H1 (cell line): ENCODE measurements around the gene GYPA. TPM values are rescaled to one million over a fixed set of nuclear protein-coding genes. Genes with fewer than 3 reads are reported as not detected.
"Not testable (repeated sequence)": the region's sequence is repeated elsewhere in the genome, so short reads cannot be mapped to it uniquely, and the experiment has no call there.

Source experiments
- CTCF ChIA-PET: fragments of 300-600 bp; sonication (Branson Sonifier 250); formaldehyde crosslinking; loops from one replicate; lab custom pipeline; 2021; ENCODE audit not compliant: partially characterized antibody; lab: Charles Lee
- POLR2A ChIA-PET: fragments of 300-600 bp; sonication (Branson Sonifier 250); formaldehyde crosslinking; loops from one replicate; lab custom pipeline; 2021; ENCODE audit warnings: inconsistent platforms; ENCODE audit not compliant: partially characterized antibody; lab: Charles Lee
- DNase-seq, 2 experiments: peaks; one replicate each; pipeline versions ENCODE4 v3.0.0 to v3.0.0-alpha.2; 2010 to 2022; ENCODE audit warnings: low spot score in 2 of 2, low read depth in 1 of 2, mixed read lengths in 1 of 2
- FAIRE-seq: peaks from 2 replicates; lab custom pipeline; 2011; peaks lifted over from hg19 to GRCh38; lab: Jason Lieb, UNC
- H2AFZ ChIP-seq: 2 replicates; pipeline ENCODE4 v1.8.1; 2012; ENCODE audit warnings: low read length, inconsistent platforms
- H2AK5ac ChIP-seq: 2 replicates; pipeline ENCODE4 v1.6.1; 2013; ENCODE audit warnings: low read depth, low read length
- H2BK120ac ChIP-seq: replicated peaks from 2 replicates; pipeline ENCODE3; 2013; ENCODE audit warnings: low read depth, low read length, inconsistent platforms
- H2BK12ac ChIP-seq: 2 replicates; pipeline ENCODE4 v1.6.1; 2013; ENCODE audit warnings: low read depth, low read length
- H2BK15ac ChIP-seq: 2 replicates; pipeline ENCODE4 v1.6.1; 2013; ENCODE audit warnings: low read length
- H2BK20ac ChIP-seq: 2 replicates; pipeline ENCODE4 v1.6.1; 2013; ENCODE audit warnings: low read length
- H2BK5ac ChIP-seq: 2 replicates; pipeline ENCODE4 v1.6.1; 2013; ENCODE audit warnings: low read depth, low read length
- H3K14ac ChIP-seq: 2 replicates; pipeline ENCODE4 v1.6.1; 2013; ENCODE audit warnings: inconsistent platforms; ENCODE audit not compliant: insufficient read length
- H3K18ac ChIP-seq: 2 replicates; pipeline ENCODE4 v1.6.1; 2013; ENCODE audit warnings: low read length; ENCODE audit errors: extremely low read depth
- H3K23ac ChIP-seq: 2 replicates; pipeline ENCODE4 v1.6.1; 2013; ENCODE audit warnings: inconsistent platforms; ENCODE audit not compliant: insufficient read length
- H3K23me2 ChIP-seq: 2 replicates; pipeline ENCODE4 v1.6.1; 2013; ENCODE audit warnings: low read depth, low read length
- H3K27ac ChIP-seq: 2 replicates; pipeline ENCODE4 v1.6.1; 2011; ENCODE audit warnings: low read depth, low read length, inconsistent platforms
- H3K27me3 ChIP-seq, 4 experiments: replicated peaks in 1 of 4; 1 replicate in 1 of 4; 2 replicates in 3 of 4; pipeline versions ENCODE4 v1.6.1 to v1.8.1; 2011 to 2013; ENCODE audit warnings: low read length in 3 of 4, mild to moderate bottlenecking in 3 of 4, inconsistent platforms in 2 of 4, mixed read lengths in 2 of 4, moderate library complexity in 1 of 4; ENCODE audit not compliant: control insufficient read depth in 3 of 4, insufficient read depth in 3 of 4; ENCODE audit errors: extremely low read depth in 1 of 4
- H3K36me3 ChIP-seq, 4 experiments: 2 replicates each; pipeline versions ENCODE4 v1.6.1 to v1.8.1; 2011 to 2013; ENCODE audit warnings: mild to moderate bottlenecking in 4 of 4, low read length in 3 of 4, moderate library complexity in 2 of 4, control low read depth in 1 of 4, inconsistent platforms in 1 of 4; ENCODE audit not compliant: insufficient read depth in 4 of 4, control insufficient read depth in 2 of 4
- H3K4ac ChIP-seq: replicated peaks from 2 replicates; pipeline ENCODE3; 2013; ENCODE audit warnings: low read length, low read depth, mixed read lengths, inconsistent platforms; ENCODE audit not compliant: insufficient read length
- H3K4me1 ChIP-seq, 4 experiments: replicated peaks in 1 of 4; 1 replicate in 1 of 4; 2 replicates in 3 of 4; pipeline versions ENCODE4 v1.6.1 to v1.8.1; 2011 to 2013; ENCODE audit warnings: low read length in 3 of 4, inconsistent platforms in 2 of 4, mixed read lengths in 1 of 4; ENCODE audit not compliant: insufficient read depth in 4 of 4, control insufficient read depth in 3 of 4
- H3K4me2 ChIP-seq, 2 experiments: 2 replicates each; pipeline versions ENCODE4 v1.6.1 to v1.8.1; 2011 to 2013; ENCODE audit warnings: low read depth in 2 of 2, low read length in 2 of 2, control low read depth in 1 of 2, inconsistent platforms in 1 of 2, mild to moderate bottlenecking in 1 of 2; ENCODE audit not compliant: insufficient read depth in 1 of 2
- H3K4me3 ChIP-seq, 4 experiments: fragments of 200-600, 300-600 bp in 1 of 4; sonication (generic), shearing (Covaris generic), sonication (Bioruptor Twin) in 1 of 4; 2 replicates each; pipeline versions ENCODE4 v1.5.1 to v1.8.1; 2011 to 2016; ENCODE audit warnings: low read length in 4 of 4, low read depth in 3 of 4, control low read depth in 2 of 4, inconsistent platforms in 2 of 4, mild to moderate bottlenecking in 2 of 4, mixed read lengths in 1 of 4, moderate library complexity in 1 of 4; ENCODE audit not compliant: insufficient read depth in 2 of 4; ENCODE audit errors: extremely low read depth in 1 of 4
- H3K56ac ChIP-seq: replicated peaks from 2 replicates; pipeline ENCODE3; 2013; ENCODE audit warnings: low read depth, mild to moderate bottlenecking, mixed read lengths, low read length, inconsistent platforms; ENCODE audit not compliant: insufficient read length
- H3K79me1 ChIP-seq: 2 replicates; pipeline ENCODE4 v1.6.1; 2013; ENCODE audit warnings: low read depth, low read length, control low read depth
- H3K79me2 ChIP-seq, 2 experiments: 2 replicates each; pipeline versions ENCODE4 v1.6.1 to v1.8.1; 2012 to 2013; ENCODE audit warnings: low read length in 2 of 2, mild to moderate bottlenecking in 2 of 2, inconsistent platforms in 1 of 2; ENCODE audit not compliant: insufficient read depth in 2 of 2, control insufficient read depth in 1 of 2
- H3K9ac ChIP-seq, 4 experiments: replicated peaks in 1 of 4; 1 replicate in 1 of 4; 2 replicates in 3 of 4; pipeline versions ENCODE4 v1.6.1 to v1.8.1; 2011 to 2013; ENCODE audit warnings: low read depth in 3 of 4, low read length in 3 of 4, control low read depth in 2 of 4, mild to moderate bottlenecking in 2 of 4, moderate library complexity in 2 of 4, inconsistent platforms in 1 of 4; ENCODE audit errors: extremely low read depth in 1 of 4
- H3K9me3 ChIP-seq, 2 experiments: 2 replicates each; pipeline versions ENCODE4 v1.6.1 to v1.8.1; 2012 to 2013; ENCODE audit warnings: mild to moderate bottlenecking in 2 of 2, moderate library complexity in 2 of 2, control low read depth in 1 of 2, inconsistent platforms in 1 of 2, low read depth in 1 of 2, low read length in 1 of 2, mixed read lengths in 1 of 2; ENCODE audit not compliant: insufficient read depth in 2 of 2
- H4K20me1 ChIP-seq, 2 experiments: replicated peaks in 1 of 2; 2 replicates each; pipeline versions ENCODE3 to v1.8.1; 2011 to 2013; ENCODE audit warnings: inconsistent platforms in 2 of 2, low read length in 2 of 2, mild to moderate bottlenecking in 1 of 2; ENCODE audit not compliant: insufficient read depth in 2 of 2, control insufficient read depth in 1 of 2
- H4K5ac ChIP-seq: 2 replicates; pipeline ENCODE4 v1.6.1; 2013; ENCODE audit warnings: low read length, low read depth, mixed read lengths, inconsistent platforms; ENCODE audit not compliant: insufficient read length
- H4K8ac ChIP-seq: 2 replicates; pipeline ENCODE4 v1.8.0; 2013; ENCODE audit warnings: mild to moderate bottlenecking, moderate library complexity, low read length, inconsistent platforms; ENCODE audit not compliant: insufficient read depth; ENCODE audit errors: extremely low read depth
- H4K91ac ChIP-seq: replicated peaks from 2 replicates; pipeline ENCODE3; 2013; ENCODE audit warnings: low read length, mixed read lengths, inconsistent platforms; ENCODE audit not compliant: insufficient read length
- BACH1 ChIP-seq: IDR thresholded peaks from 2 replicates; pipeline ENCODE4 v1.6.1; 2012; ENCODE audit warnings: low read length, improper control_type of control experiment
- MAFK ChIP-seq: IDR thresholded peaks from 2 replicates; pipeline ENCODE4 v1.6.1; 2012; ENCODE audit warnings: low read depth, mild to moderate bottlenecking, improper control_type of control experiment, low read length
- RNF2 ChIP-seq: fragments of 200-900, 300-1000 bp; sonication (generic); IDR thresholded peaks from 2 replicates; pipeline ENCODE4 v1.7.1; 2016; ENCODE audit warnings: borderline replicate concordance, low read depth, mild to moderate bottlenecking, antibody characterized with exemption, low read length; ENCODE audit not compliant: poor library complexity, severe bottlenecking; ENCODE audit errors: missing control alignments
- SIX5 ChIP-seq: IDR thresholded peaks from 2 replicates; pipeline ENCODE4 v1.6.1; 2011; ENCODE audit warnings: mild to moderate bottlenecking, low read depth, low read length
- SP1 ChIP-seq: IDR thresholded peaks from 2 replicates; pipeline ENCODE4 v1.6.1; 2011; ENCODE audit warnings: low read depth, low read length
- WGBS, 2 experiments: shearing (Covaris generic) in 1 of 2; methylation state at CpG; one replicate each; pipeline versions ENCODE4 v1.1.6 to v1.1.7; 2013 to 2015; ENCODE audit warnings: low lambda C conversion rate in 2 of 2, mixed read lengths in 2 of 2, inconsistent platforms in 1 of 2, low coverage in 1 of 2, missing lambda C conversion rate in 1 of 2; ENCODE audit not compliant: insufficient replicate concordance in 2 of 2, insufficient coverage in 1 of 2, insufficient read length in 1 of 2; ENCODE audit errors: extremely low coverage in 1 of 2, missing lambda C conversion rate in 1 of 2; 5-methylcytosine and 5-hydroxymethylcytosine counted together
- polyA plus RNA-seq, 7 experiments: library from polyadenylated mRNA; depleted of rRNA in 3 of 7; stranded (reverse) in 5 of 7; unstranded in 2 of 7; fragments of >200 nt in 5 of 7; fragments of 200-250 nt in 2 of 7; gene quantifications; 1 replicate in 5 of 7; 2 replicates in 1 of 7; 4 replicates in 1 of 7; pipeline versions ENCODE4 v1.2.1 to v1.2.3, GENCODE V29; 2011 to 2013; ENCODE audit warnings: missing spikeins in 2 of 7, mixed read lengths in 2 of 7
- total RNA-seq: library from RNA; stranded (reverse); fragmentation: NEBNext Ultra II Directional; extraction: Animal tissue kit (Norgen Biotek cat#: 25700); gene quantifications from 2 replicates; pipeline ENCODE4 v1.2.1, GENCODE V29; 2021

Gene GYPA
- total and polyA plus RNA-seq, 2 of the 8 experiments (the other 6 are each of a cell fraction or from before 2014, with no cell fraction given): not detected

- TF ChIP-seq RNF2: no peak
- TF ChIP-seq MAFK: no peak
- no peak for TF ChIP-seq SP1
- no peak for TF ChIP-seq SIX5
- TF ChIP-seq BACH1: no peak
Measured at GRCh38 chr4:144104509-144105130, 35.9 kb downstream of the GYPA start (continued).

- H2BK5ac ChIP-seq, H3K27me3 ChIP-seq, H2AFZ ChIP-seq, H3K79me2 ChIP-seq, DNase-seq, H4K8ac ChIP-seq, H3K4ac ChIP-seq, H3K4me1 ChIP-seq, CTCF ChIA-PET, H2AK5ac ChIP-seq, H3K18ac ChIP-seq, H2BK20ac ChIP-seq, H2BK12ac ChIP-seq, H3K14ac ChIP-seq, H3K4me2 ChIP-seq, H3K9me3 ChIP-seq, H3K79me1 ChIP-seq, H3K56ac ChIP-seq, H3K36me3 ChIP-seq, H4K5ac ChIP-seq, H3K9ac ChIP-seq, H3K23ac ChIP-seq, H4K91ac ChIP-seq, H2BK15ac ChIP-seq, H2BK120ac ChIP-seq, FAIRE-seq, H3K4me3 ChIP-seq, POLR2A ChIA-PET, H3K23me2 ChIP-seq, H4K20me1 ChIP-seq, H3K27ac ChIP-seq: not testable (repeated sequence)
- WGBS, 2 experiments: 86% methylated on average over 2 of the region's 2 CpGs; no CpG with 5 or more reads in 1 of the 2 experiments
Measured at GRCh38 chr4:144097776-144098175, 42.7 kb downstream of the GYPA start.
